K562 (cell line): ENCODE measurements around the gene GAA.

Source experiments
- ATF6 ChIP-seq: sonication (generic); formaldehyde crosslinking; IDR thresholded peaks from 2 replicates; pipeline ENCODE4 v1.4.0; 2020; ENCODE audit warnings: mild to moderate bottlenecking, missing genetic modification reagents
- BRF2 ChIP-seq: IDR thresholded peaks from 3 replicates; pipeline ENCODE4 v1.6.1; 2011; ENCODE audit warnings: borderline replicate concordance, mild to moderate bottlenecking; ENCODE audit not compliant: insufficient read length, insufficient read depth
- FOXM1 ChIP-seq, 2 experiments: fragments of 450-650 bp in 1 of 2; sonication (generic) in 1 of 2; formaldehyde crosslinking in 1 of 2; IDR thresholded peaks; 2 replicates each; pipeline versions ENCODE4 v1.6.1 to v1.9.0; 2017 to 2022; ENCODE audit warnings: low read depth in 2 of 2, mild to moderate bottlenecking in 2 of 2, missing genetic modification reagents in 1 of 2, moderate library complexity in 1 of 2
- JUNB ChIP-seq: fragments of 450-650 bp; formaldehyde crosslinking; conservative IDR thresholded peaks from 2 replicates; pipeline ENCODE4 v1.4.0; 2020; ENCODE audit warnings: mild to moderate bottlenecking
- MYBL2 ChIP-seq, 2 experiments: fragments of 450-650 bp in 1 of 2; sonication (generic) in 1 of 2; formaldehyde crosslinking in 1 of 2; IDR thresholded peaks; 2 replicates each; pipeline versions ENCODE4 v1.6.1 to v1.8.1; 2017 to 2022; ENCODE audit warnings: borderline replicate concordance in 1 of 2, inconsistent platforms in 1 of 2, low read depth in 1 of 2, mild to moderate bottlenecking in 1 of 2, missing genetic modification reagents in 1 of 2, moderate library complexity in 1 of 2
- POLR2A ChIP-seq: fragments of 450-650 bp; conservative IDR thresholded peaks from 2 replicates; pipeline ENCODE4 v1.6.1; 2016
- RAD21 ChIP-seq, 2 experiments: fragments of 250-450 bp in 1 of 2; fragments of 450-650 bp in 1 of 2; sonication (Bioruptor Pico) in 1 of 2; formaldehyde crosslinking in 1 of 2; IDR thresholded peaks in 1 of 2; conservative IDR thresholded peaks in 1 of 2; 2 replicates each; pipeline versions ENCODE4 v1.4.0 to v1.8.0; 2020 to 2022; ENCODE audit warnings: mild to moderate bottlenecking in 2 of 2, moderate library complexity in 1 of 2
- SMARCB1 ChIP-seq: IDR thresholded peaks from 2 replicates; pipeline ENCODE4 v1.6.1; 2011; ENCODE audit warnings: improper control_type of control experiment, low read depth; ENCODE audit not compliant: insufficient read length
- TCF7 ChIP-seq: sonication (generic); IDR thresholded peaks from 2 replicates; pipeline ENCODE4 v1.6.1; 2016; ENCODE audit warnings: antibody characterized with exemption, borderline replicate concordance
- ZNF143 ChIP-seq: sonication (generic); formaldehyde crosslinking; IDR thresholded peaks from 2 replicates; pipeline ENCODE4 v1.9.0; 2022; ENCODE audit warnings: mild to moderate bottlenecking, missing genetic modification reagents

DNA sequence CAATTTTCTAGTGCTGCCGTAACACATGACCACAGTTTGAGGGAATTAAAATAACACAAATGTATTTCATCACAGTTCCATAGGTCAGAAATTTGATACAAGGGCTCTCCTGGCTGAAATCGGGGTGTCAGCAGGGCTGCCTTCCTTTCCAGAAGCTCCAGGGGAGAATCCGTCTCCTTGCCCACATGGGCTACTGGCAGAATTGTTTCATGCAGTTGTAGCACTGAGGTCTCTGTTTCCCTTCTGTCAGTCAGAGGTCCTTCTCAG lies 25.0 kb downstream of the GAA start:
- TF ChIP-seq MYBL2 (IDR thresholded peaks at IDR 0.05; ENCODE audit: low read depth) = no peak
- TF ChIP-seq MYBL2 (CRISPR knock-in tag; IDR thresholded peaks at IDR 0.05; ENCODE audit: borderline replicate concordance) = no peak
- no peak for TF ChIP-seq JUNB (CRISPR knock-in tag)
- TF ChIP-seq BRF2 = no peak
- TF ChIP-seq POLR2A = no peak
- no peak for TF ChIP-seq ATF6 (CRISPR knock-in tag)
- TF ChIP-seq SMARCB1 = no peak
- TF ChIP-seq FOXM1 (IDR thresholded peaks at IDR 0.05; ENCODE audit: low read depth) = no peak
- no peak for TF ChIP-seq FOXM1 (CRISPR knock-in tag; IDR thresholded peaks at IDR 0.05; ENCODE audit: low read depth)
- TF ChIP-seq ZNF143 = no peak
- no peak for TF ChIP-seq TCF7
- TF ChIP-seq RAD21 (CRISPR knock-in tag; conservative IDR thresholded peaks at IDR 0.05 in 1 of 2, IDR thresholded peaks at IDR 0.05 in 1 of 2) = no peak
